ENCODE measurements around the gene ZNF587B. TPM values are rescaled to one million over a fixed set of nuclear protein-coding genes. Genes with fewer than 3 reads are reported as not detected.

ZNF587B gene
- 18.0 and 32.5 TPM in 2 replicates for total RNA-seq

GRCh38 chr19:57830071-57830602 lies at the start of gene ZNF587B:
Gene ZNF587B, plus strand, starts transcription at chr19:57830299. Its CDS starts 230 bp downstream, at chr19:57830529.

GRCh38 chr19:57814505-57815246 lies 15.4 kb upstream of the ZNF587B start, which contains the start of gene ZNF552:
Gene ZNF552, minus strand, starts transcription at chr19:57814913. Its CDS starts 170 bp downstream, at chr19:57814743.

GRCh38 chr19:57849666-57850473 lies 19.8 kb downstream of the ZNF587B start, which contains the start of gene ZNF587:
Gene ZNF587, plus strand, starts transcription at chr19:57849859. Its CDS starts 180 bp downstream, at chr19:57850039.

GRCh38 chr19:57888560-57889231 lies 58.6 kb downstream of the ZNF587B start, which contains the start of gene ZNF814:
Gene ZNF814, minus strand, starts transcription at chr19:57889037. Its CDS starts 235 bp downstream, at chr19:57888802.

Other genes with a start within 250 kb of the ZNF587B start
- gene ZIK1, start 246.2 kb upstream of the ZNF587B start, total RNA-seq: 4.4 and 4.9 TPM in 2 replicates
- gene ZNF530, start 230.4 kb upstream of the ZNF587B start, total RNA-seq: 2.2 and 2.7 TPM in 2 replicates
- gene ZNF134, start 216.1 kb upstream of the ZNF587B start, total RNA-seq: 12.5 and 12.7 TPM in 2 replicates
- gene ZNF211, start 197.1 kb upstream of the ZNF587B start, total RNA-seq: 4.8 and 7.2 TPM in 2 replicates
- not detected in 2 replicates for gene ZSCAN4, start 161.4 kb upstream of the ZNF587B start, total RNA-seq
- gene ZNF551, start 148.3 kb upstream of the ZNF587B start, total RNA-seq: 6.6 and 7.8 TPM in 2 replicates
- gene ZNF154, start 121.1 kb upstream of the ZNF587B start, total RNA-seq: 0.37 and 0.59 TPM in 2 replicates
- 2.9 and 4.7 TPM in 2 replicates for gene ZNF671, start 102.7 kb upstream of the ZNF587B start, total RNA-seq
- 8.5 and 9.8 TPM in 2 replicates for gene ZNF776, start 83.5 kb upstream of the ZNF587B start, total RNA-seq
- 9.6 and 12.3 TPM in 2 replicates for gene ZNF586, start 60.6 kb upstream of the ZNF587B start, total RNA-seq
- 4.1 and 4.8 TPM in 2 replicates for gene ZNF552, start 15.4 kb upstream of the ZNF587B start, total RNA-seq
- 15.4 and 19.9 TPM in 2 replicates for gene ZNF587, start 19.6 kb downstream of the ZNF587B start, total RNA-seq
- 5.5 and 9.8 TPM in 2 replicates for gene ZNF814, start 58.7 kb downstream of the ZNF587B start, total RNA-seq
- gene ZNF417, start 86.3 kb downstream of the ZNF587B start, total RNA-seq: 8.5 and 11.1 TPM in 2 replicates
- gene ZNF418, start 105.1 kb downstream of the ZNF587B start, total RNA-seq: 1.2 and 1.8 TPM in 2 replicates
- gene ZNF256, start 117.4 kb downstream of the ZNF587B start, total RNA-seq: 2.7 and 4.0 TPM in 2 replicates
- gene C19orf18, start 144.2 kb downstream of the ZNF587B start, total RNA-seq: 0.20 and 0.37 TPM in 2 replicates
- gene ZNF606, start 172.5 kb downstream of the ZNF587B start, total RNA-seq: 8.8 and 10.7 TPM in 2 replicates
- not detected in 2 replicates for gene ZSCAN1, start 203.7 kb downstream of the ZNF587B start, total RNA-seq
- gene ZNF135, start 229.0 kb downstream of the ZNF587B start, total RNA-seq: 0.78 and 2.2 TPM in 2 replicates